NCI-H1105 treated with DMSO at 0.1 percent for 48 hours (cell line): ENCODE results near the gene FCRL3.
"Not testable (repeated sequence)": the region's sequence is repeated elsewhere in the genome, so short reads cannot be mapped to it uniquely, and the experiment has no call there.

Source experiments
- DNase-seq: peaks from one replicate; lab custom pipeline; 2025; lab: John Stamatoyannopoulos, UW

Gene FCRL3, protein sequence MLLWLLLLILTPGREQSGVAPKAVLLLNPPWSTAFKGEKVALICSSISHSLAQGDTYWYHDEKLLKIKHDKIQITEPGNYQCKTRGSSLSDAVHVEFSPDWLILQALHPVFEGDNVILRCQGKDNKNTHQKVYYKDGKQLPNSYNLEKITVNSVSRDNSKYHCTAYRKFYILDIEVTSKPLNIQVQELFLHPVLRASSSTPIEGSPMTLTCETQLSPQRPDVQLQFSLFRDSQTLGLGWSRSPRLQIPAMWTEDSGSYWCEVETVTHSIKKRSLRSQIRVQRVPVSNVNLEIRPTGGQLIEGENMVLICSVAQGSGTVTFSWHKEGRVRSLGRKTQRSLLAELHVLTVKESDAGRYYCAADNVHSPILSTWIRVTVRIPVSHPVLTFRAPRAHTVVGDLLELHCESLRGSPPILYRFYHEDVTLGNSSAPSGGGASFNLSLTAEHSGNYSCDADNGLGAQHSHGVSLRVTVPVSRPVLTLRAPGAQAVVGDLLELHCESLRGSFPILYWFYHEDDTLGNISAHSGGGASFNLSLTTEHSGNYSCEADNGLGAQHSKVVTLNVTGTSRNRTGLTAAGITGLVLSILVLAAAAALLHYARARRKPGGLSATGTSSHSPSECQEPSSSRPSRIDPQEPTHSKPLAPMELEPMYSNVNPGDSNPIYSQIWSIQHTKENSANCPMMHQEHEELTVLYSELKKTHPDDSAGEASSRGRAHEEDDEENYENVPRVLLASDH

DNA sequence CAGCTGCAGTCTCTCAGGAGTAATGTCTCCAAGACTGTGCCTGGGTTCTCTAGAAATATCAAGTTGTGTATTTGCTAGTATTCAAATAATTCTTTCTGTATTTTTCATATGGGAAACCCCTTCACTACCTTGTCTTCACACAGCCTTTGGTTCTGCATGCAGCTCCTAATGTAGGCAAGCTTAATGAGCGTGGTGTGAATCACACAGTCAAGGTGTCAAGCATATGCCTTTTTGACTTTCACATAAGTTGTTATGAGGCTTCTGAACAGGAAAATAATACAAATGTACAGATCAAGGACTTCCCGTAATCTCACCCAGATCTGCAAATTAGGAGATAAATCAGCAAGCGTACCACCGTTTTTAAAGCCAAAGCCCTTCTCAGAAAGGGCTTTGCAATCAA lies at the start of gene FCRL3:
TSS of gene FCRL3 (minus strand) at position 38 of the 400 bp plus-strand sequence. CDS start 280 bp downstream, outside the sequence.
- DNase-seq, result no peak

DNA sequence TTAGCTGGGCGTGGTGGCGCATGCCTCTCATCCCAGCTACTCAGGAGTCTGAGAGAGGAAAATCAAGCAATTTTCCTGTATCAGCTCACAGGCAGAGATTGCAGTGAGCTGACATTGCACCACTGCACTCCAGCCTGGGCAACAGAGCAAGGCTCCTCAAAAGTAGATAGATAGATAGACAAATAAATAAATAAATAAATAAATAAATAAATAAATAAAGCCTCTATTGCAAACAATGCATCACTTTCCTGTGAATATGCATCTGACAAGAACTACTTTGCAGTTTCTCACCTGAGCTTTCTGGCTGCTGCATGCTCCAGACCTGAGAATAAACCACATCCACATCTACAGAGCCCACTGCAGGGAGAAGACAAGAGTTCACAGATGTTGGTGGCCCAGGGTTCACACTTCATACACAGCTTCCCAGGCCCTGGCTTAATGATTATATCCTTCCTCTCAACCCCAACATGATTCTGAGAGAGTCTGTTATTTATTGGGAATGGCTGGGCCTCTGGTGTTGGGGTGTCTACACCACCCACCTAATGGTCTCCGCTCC lies 47.8 kb upstream of the FCRL3 start:
- no peak for DNase-seq

DNA sequence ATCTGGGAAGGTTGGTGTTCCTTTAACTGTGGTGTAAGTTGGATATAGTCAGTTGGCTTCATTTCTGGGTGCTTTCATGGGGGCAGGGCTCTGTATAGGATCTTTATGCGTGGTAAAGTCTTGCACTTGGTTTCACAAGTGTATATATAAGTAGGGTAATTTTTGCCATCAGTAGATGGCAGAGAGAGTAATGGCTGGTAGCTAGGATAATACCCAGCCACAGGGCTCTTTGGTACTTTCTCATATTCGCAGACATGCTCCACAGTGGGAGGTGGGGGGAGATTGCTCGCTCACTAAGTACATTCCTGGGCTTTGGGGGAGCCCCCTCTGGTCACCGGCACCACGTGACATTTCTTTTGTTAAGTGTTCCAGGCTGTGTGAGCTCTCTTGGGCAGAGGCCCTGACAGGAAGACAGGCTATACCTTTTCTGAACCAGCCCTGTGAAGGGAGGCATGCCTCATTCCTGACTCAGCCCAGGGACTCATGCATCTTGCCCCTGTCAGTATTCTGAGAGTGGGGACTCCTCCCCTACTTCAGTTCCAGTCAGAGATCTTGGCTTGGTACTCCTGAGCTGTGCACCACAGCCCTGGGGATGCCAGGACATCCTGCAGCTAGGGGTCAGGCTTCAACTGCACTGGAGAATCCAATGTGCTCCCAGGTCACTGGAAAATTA lies 38.8 kb upstream of the FCRL3 start:
- no peak for DNase-seq

DNA sequence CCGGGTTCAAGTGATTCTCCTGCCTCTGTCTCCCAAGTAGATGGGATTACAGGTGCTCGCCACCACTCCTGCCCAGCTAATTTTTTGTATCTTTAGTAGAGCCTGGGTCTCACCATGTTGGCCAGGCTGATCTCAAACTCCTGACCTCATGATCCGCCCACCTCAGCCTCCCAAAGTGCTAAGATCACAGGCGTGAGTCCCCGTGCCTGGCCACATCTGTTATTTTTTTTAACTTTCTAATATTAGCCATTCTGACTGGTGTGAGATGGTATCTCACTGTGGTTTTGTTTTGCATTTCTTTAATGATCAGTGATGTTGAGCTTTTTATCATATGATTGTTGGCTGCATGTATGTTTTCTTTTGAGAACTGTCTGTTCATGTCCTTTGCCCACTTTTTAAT lies 35.4 kb upstream of the FCRL3 start:
- DNase-seq, result not testable (repeated sequence)

DNA sequence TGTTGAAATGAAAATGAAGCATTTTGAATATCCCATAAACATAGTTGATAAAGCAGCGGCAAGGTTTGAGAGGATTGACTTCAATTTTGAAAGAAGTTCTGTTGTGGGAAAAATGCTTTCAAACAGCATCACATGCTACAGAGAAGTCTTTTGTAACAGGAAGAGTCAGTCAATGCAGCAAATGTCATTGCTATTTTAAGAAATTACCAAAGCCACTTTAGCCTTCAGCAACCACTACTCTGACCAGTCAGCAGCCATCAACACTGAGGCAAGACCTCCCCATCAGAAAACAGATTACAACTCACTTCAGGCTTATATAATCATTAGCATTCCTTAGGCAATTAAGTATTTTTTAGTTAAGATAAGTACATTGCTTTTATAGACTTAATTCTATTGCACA lies 33.8 kb upstream of the FCRL3 start:
- no peak for DNase-seq

DNA sequence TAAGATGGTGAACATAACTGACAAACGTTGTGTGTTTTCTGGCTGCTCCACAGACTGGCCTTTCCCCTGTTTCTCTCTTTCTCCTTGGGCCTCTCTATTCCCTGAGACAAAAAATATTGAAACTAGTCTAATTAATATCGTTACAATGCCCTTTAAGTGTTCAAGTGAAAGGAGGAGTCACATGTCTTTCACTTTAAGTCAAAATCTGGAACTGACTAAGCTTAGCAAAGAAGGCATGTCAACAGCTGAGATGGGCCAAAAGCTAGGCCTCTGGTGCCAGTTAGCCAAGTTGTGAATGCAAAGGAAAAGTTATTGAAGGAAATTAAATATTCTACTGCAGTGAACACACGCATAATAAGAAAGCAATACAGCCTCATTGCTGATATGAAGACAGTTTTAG lies 32.2 kb upstream of the FCRL3 start:
- no peak for DNase-seq

DNA sequence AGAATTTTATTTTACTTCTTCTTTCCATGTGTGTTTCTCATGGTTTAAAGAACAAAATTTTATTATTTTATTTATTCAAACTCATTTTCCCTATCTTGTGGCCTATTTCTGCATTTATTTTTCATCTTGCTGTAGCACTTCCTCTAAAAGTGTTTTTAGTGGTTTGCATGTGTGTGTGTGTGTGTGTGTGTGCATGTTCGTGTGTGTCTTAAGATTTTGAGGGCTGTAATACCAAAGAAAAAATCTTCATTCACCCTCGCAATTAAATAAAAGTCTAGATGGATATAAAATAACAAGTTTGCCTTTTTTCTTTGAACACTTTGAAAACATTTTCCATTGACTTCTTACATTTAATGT lies 24.6 kb upstream of the FCRL3 start:
- DNase-seq, result no peak

DNA sequence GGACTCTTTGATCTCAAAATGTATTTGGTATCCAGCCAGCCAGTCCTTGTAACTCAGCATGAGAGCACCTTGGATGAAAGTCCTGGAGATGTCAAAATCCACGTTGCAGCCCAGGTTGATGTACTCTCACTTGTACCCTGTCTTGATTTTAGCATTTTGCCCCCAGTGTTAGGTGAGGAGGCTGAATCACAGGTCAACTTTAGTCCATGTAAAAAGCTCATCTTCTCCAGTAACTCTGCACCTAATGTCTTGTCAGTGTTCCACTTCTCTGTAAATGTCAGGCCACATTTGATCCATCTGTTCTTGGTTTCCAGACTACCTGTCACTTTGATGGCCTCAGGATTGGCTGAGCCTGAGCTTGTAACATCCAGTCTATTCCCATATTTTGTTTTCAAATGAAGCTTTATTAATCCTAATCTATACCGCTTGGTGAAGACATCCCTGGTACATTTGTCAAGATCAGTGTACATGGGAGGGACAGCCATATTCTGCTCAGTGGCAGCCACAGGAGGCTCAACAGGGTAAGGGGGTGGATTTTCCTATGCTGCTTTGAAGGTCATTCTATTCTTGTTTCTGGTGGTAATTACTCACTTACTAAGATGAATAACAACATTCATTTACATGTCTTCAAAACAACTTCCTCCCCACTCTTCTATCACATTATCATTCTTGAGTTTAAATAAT lies 24.1 kb upstream of the FCRL3 start:
- DNase-seq, result no peak

DNA sequence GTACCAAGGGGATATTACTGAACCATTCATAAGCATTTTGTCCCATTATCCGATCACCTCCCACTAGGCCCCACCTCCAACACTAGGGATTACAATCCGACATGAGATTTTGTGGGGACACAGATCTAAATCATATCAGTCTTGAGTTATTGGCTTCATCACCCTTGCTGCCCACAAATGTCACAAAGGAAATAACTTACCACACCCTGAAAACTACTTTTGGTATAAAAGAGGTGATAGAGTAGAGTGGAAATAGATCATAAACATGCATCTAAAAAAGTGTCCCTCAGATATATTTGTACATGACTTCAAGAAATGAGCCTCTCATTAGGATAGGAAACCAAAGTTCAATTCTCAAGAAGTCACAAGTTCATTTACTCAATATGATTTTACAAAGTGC lies 22.6 kb upstream of the FCRL3 start:
- no peak for DNase-seq

DNA sequence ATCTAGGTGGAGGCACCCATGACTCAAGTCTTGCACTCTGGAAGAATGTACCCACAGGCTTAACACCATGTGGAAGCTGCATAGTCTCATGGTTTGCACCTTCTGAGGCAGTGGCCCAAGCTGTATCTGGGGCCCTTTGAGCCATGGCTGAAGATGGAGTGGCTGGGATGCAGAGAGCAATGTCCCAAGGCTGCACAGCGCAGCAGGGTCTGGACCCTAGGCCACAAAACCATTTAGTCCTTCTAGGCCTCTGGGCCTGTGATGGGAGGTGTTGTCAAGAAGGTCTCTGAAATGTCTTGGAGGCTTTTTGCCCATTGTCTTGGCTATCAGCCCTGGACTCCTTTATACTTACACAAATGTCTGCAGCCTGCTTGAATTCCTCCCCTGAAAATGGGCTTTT lies 21.4 kb upstream of the FCRL3 start:
- DNase-seq, result no peak

DNA sequence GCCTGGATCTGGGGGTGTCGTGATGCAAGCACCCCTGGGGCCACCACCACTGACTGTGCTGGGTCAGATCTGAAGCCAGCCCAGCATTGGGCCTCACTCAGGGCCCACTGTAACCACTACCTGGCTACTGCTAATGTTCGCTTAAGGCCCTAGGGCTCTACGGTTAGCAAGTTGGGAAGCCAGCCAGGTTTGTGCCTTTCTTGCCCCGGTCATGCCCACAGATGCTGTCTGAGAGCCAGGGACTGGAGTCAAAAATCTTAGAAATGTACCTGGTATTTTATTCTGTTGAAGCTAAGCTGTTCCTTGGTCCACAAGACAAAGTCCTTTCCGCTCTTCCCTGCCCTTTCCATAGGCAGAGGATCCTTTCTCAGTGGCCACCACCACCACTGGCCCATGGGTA lies 15.2 kb upstream of the FCRL3 start:
- DNase-seq, result no peak

DNA sequence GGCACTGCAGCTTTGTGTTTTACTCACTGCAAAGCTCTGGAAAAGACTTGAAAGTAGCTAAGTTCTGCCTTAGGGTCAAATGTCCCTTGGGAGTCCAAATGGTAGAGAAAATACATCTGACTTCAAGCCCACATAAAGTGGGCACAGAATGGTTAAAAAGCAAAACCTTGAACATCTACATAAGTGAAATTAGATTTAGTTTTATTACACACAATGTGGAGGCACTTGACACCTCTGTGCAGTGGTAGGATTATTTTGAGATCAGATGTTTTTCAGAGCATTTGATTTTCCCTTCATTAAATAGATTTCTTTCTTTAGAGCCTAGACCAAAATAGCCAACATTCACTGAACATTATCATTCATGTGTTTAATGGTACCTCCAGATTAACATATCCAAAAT lies 11.2 kb upstream of the FCRL3 start:
- DNase-seq, result no peak

DNA sequence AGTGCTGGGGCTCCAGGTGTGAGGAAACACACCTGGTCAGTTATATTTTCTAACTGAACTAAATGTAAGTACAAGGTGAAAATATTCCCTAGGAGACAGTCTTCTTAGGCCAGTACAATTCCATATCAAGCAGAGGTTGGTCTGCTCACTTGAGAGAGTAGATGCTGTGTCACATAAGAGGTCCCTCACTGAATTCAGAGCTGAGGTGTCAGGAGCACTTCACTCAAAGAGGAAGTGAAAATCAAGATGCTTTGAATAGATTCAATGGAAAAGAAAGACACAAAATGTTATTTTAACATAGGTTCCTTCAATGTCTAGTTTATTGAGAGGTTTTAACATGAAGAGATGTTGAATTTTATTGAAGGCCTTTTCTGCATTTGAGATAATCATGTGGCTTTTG lies 4.3 kb upstream of the FCRL3 start:
- DNase-seq, result no peak

DNA sequence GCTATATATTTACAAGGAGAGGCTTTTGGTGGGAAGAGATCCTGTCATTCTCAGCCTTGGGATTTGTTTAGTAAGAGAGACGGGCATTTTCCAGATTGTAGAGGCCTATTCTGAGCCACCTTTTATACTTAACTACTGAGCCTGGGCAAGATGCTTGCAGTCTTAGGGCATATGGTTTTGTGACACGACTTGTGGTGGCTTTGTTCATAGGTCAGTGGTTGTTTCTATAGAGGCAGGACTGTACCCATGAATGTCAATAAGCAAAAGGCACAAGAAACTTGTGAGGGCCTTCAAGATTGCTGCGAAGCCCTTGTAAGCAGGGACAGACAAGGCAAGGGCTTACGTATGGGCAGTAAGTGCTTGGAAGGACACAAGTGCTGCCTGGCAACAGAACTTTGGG lies 3.4 kb upstream of the FCRL3 start:
- no peak for DNase-seq

DNA sequence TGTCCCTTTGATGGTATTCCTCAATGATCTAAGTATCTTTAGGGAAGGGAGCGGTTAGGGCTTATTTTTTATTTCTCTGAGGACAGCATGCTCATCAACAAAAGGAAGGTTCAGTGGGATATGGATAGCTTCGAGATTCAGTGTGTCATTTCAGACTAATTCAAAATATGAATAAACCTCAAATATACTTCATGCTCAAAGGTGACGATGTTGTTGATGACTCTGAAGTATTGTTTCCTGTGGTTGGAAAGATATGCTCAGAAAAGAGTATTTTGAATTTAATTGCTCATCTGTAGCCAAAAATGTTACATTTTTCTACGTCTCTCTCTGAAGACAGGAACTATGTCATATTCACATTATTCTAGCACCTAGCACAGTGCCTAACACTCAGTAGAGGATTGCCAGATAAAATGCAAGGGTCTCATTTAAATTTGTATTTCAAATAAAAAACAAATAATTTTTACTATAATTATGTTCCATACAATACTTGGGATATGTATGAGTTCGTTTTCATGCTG lies 1.8 kb upstream of the FCRL3 start:
- no peak for DNase-seq

DNA sequence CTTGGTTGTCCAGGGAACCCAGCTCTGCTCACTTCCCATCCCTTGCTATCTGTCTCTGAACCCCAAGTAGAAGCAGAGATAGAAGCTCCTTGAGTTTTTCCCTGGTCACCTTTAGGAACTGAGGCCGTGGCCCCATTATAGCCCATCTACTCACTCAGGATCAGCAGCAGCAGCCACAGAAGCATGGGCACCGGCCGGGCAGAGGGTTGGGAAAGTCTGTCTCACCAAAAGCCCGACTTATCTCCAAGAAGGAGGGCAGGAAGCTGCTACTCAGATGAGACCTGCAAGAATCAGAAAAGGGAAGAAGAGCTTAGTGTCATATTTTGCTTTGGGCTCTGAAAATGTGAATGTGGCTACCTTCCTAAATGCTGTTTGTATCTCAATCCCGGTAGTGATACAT lies 264 bp downstream of the FCRL3 start:
- DNase-seq, result no peak

DNA sequence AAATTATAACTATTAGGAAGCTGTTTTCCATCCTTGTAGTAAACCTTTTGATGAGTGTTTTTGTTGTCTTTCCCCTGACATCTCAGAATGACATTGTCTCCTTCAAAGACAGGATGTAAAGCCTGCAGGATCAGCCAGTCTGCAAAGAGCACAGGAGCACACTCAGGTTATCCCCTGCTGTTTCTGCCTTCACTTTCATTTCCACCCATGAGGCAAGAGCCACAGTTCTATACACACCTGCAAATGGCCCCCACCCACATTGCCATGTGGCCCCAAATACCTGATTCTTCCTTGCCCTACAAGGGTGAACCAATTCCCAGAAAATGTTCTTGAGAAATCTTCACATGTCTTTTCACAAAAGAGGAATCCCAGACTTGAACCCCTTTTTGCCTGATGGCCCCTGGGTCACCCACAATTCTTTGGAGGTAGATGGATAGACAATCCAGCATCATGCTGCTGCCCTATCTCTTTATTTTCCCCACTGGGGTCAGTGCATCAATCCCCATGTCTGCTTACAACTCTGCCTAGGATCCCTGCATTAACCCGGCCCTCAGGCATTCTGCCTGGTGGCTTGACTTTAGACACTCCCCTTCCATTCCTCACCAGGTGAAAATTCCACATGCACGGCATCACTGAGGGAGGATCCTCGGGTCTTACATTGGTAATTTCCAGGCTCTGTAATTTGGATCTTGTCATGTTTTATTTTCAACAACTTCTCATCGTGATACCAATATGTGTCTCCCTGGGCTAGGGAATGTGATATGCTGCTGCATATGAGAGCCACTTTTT lies 2.6 kb downstream of the FCRL3 start:
- DNase-seq, result no peak

DNA sequence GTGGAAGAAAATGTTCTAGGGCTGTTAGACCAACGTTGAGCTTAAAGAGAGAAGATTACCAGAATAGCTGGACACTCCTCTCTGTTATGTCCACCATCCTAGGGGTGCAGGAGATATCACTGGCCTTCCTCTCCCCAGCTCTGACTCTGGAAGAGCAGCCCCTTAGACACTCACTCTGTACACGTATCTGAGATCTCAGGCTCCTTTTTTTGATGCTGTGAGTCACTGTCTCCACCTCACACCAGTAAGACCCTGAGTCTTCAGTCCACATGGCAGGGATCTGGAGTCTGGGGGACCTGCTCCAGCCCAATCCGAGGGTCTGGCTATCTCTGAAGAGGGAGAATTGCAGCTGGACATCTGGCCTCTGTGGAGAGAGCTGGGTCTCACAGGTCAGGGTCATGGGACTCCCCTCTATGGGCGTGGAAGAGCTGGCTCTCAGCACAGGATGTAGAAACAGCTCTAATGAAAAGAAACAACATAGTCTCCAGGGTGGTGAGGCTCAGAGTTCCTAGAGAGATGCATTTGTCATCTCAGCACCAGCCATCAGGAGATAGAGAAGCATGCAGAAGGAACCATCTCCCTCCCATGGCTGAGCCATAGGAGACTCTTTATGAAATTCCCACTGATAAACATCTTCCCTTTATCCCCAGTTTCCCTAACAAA lies 3.5 kb downstream of the FCRL3 start:
- DNase-seq, result no peak

DNA sequence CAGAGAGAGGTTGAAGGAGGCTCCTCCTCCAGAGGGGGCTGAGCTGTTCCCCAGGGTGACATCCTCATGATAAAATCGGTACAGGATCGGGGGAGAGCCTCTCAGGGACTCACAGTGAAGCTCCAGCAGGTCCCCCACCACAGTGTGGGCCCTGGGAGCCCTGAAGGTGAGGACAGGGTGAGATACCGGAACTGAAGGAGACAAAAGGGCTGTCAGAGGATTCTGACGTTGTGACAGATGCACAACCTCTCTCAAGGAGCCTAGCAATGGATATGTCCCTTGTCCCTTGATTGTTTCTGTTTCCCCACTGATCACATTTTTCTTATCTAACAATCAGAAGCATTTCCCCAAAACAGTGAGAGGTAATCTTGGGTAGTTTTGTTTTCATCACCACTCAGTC lies 5.2 kb downstream of the FCRL3 start:
- DNase-seq, result no peak

DNA sequence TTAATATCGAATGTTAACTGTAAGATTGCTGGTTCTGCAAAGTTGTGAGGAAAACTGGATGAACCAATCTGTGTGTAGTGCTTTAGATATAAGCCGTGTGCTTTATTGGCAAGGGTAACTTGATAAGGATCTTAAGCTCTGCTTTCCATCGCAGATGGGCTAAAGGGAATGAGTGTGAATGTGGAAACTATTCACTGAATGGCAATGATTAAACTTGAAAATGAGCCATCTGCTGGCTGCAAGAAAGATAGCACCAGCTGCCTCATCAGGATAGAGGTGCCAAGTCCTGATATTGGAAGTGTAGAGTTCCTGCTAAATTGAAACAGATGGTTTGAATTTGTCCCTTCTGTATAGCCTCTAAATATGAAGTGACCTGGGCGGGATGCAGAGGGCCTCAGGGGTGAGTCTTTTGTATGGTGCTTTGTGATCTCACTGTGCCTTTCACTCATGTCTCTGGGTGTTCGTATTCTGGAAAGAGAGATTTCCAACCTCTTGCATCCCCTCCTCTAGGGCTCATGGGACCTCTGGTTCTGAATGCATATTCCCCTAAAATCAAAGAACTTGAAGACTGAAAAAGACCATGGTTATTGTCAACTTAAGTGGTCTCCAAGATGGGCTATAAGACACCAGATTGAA lies 9.2 kb downstream of the FCRL3 start:
- peak; percentile 59 for DNase-seq
